Stimulated activated CD8-positive, alpha-beta memory T cell treated with anti-CD3 and anti-CD28 coated beads, Interleukin-15, amount 100 ng/mL, for 4 hours (primary cell): Measurements from ENCODE around the gene SLC9A7.

ENCODE experiments used
- DNase-seq, 2 donors: peaks; one replicate each; pipeline ENCODE4 v3.0.0-alpha.2; 2020; ENCODE audit warnings: low read depth in 2 of 2

The SLC9A7 gene

GRCh38 chrX:46704767-46705386 is 54.0 kb downstream of the SLC9A7 start:
- no peak for DNase-seq

GRCh38 chrX:46703980-46704379 is 54.9 kb downstream of the SLC9A7 start:
- no peak for DNase-seq

GRCh38 chrX:46698691-46699090 is 60.2 kb downstream of the SLC9A7 start:
- DNase-seq, result no peak

GRCh38 chrX:46695491-46695890 is 63.4 kb downstream of the SLC9A7 start:
- DNase-seq, result no peak

GRCh38 chrX:46694549-46694948 is 64.4 kb downstream of the SLC9A7 start:
- DNase-seq, result no peak

- DNase-seq, result no peak
Measured at GRCh38 chrX:46693149-46693548, 65.8 kb downstream of the SLC9A7 start.

- no peak for DNase-seq
Measured at GRCh38 chrX:46690818-46691217, 68.1 kb downstream of the SLC9A7 start.

GRCh38 chrX:46687619-46688018 is 71.3 kb downstream of the SLC9A7 start:
- no peak for DNase-seq

GRCh38 chrX:46686003-46686645 is 72.8 kb downstream of the SLC9A7 start:
- DNase-seq, result peak in 1 of 2 donors; percentile 1

GRCh38 chrX:46683048-46683447 is 75.9 kb downstream of the SLC9A7 start:
- no peak for DNase-seq

GRCh38 chrX:46681849-46682248 is 77.1 kb downstream of the SLC9A7 start:
- DNase-seq, result no peak

- no peak for DNase-seq
Measured at GRCh38 chrX:46678232-46678631, 80.7 kb downstream of the SLC9A7 start.

GRCh38 chrX:46676399-46677356 is 82.2 kb downstream of the SLC9A7 start:
- DNase-seq, result no peak

GRCh38 chrX:46673620-46674359 is 85.1 kb downstream of the SLC9A7 start:
- DNase-seq, result no peak

GRCh38 chrX:46670316-46670715 is 88.6 kb downstream of the SLC9A7 start:
- DNase-seq, result no peak

- no peak for DNase-seq
Measured at GRCh38 chrX:46666831-46667230, 92.1 kb downstream of the SLC9A7 start.

GRCh38 chrX:46665232-46666152 is 93.4 kb downstream of the SLC9A7 start:
- no peak for DNase-seq

- DNase-seq, result no peak
Measured at GRCh38 chrX:46662188-46662958, 96.5 kb downstream of the SLC9A7 start.

- DNase-seq, result no peak
Measured at GRCh38 chrX:46653482-46653881, 105.4 kb downstream of the SLC9A7 start.
